Measurements from ENCODE around the gene SDK1.

SDK1 gene

DNA sequence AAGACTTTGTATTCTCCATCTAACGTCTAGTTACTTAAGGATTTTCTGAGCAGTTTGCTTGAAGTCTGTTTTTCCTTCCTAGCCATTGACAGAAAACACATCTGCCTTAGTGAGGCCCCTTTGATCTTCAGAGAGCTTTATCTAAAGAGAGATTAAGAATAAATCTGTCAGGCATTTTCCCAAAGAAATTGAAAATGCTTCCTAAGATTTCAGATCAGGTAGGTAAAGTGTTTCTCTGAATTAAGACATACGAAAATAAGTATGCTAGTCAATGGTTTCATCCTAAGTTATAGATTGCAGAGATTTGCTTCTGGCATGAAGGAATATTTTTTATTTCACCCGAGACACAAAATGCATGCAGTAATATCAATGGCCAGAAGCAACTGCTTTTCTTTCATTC lies 168.6 kb downstream of the SDK1 start:
- DNase-seq: no peak

- no peak for DNase-seq
These were observed 179.1 kb downstream of the SDK1 start for GRCh38 chr7:3480197-3480596.

DNA sequence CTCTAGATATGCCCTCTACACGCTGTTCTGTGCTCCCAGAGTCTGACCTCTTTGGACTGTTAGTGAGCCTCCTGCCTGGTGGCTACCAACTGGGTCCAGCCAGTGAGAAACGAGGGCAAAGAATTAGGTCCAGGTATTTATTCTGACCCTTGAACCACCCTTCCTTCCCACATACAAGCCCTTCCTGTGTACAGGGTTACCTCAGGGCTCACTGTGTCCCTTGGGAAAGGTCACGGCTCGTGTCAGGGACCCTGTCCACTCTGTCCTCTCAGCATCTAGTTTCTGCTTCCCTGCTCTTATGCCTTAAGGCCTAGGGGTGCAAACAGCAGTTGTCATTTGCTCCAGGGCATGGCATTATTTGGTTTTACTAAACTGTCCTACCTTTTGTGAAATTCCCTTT lies 180.4 kb downstream of the SDK1 start:
- DNase-seq: no peak

GRCh38 chr7:3482147-3482921 lies 181.3 kb downstream of the SDK1 start:
- DNase-seq: no peak

- no peak for DNase-seq
These were observed 185.8 kb downstream of the SDK1 start for GRCh38 chr7:3486841-3487240.

DNA sequence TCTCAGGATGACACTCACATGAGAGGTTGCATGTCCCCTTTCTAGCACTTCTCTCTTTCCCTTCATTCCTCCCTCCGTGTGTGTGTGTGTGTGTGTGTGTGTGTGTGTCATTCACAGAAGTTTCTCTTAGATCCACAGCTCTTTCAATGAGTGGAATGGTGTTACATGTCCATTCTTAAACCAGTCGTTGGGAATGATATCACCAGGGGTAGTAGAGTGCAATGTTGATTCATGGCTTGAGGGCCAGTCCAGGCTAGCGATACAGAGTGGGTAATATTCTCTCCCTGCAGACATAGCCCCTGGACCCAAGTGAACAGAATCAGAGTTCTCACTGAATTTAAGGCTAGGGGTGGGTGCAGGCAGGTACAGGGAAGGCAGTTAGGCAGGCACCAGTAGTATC lies 187.8 kb downstream of the SDK1 start:
- no peak for DNase-seq

- no peak for DNase-seq
These were observed 192.4 kb downstream of the SDK1 start for GRCh38 chr7:3493499-3493898.

- DNase-seq: no peak
These were observed 193.9 kb downstream of the SDK1 start for GRCh38 chr7:3494947-3495346.

GRCh38 chr7:3495530-3495929 lies 194.5 kb downstream of the SDK1 start:
- DNase-seq: no peak

DNA sequence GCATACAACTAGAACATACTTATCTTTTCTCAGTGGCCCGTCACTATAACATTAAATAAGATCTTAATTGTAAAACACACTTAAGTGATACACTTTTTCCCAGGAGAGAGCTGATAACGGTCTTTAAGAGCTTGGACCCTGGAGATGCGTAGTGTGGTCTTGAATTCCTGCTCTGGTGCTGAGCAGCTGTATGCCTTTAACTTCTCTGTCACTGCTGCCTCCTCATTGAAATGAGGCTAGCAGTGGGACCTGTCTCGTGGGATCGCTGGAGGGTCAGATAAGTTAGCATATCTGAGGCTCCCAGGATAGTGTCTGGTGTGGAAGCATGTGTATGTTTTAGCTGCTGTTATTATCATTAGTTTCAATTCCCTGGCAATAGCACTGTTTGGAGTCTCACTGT lies 194.9 kb downstream of the SDK1 start:
- DNase-seq: no peak

GRCh38 chr7:3497796-3498195 lies 196.7 kb downstream of the SDK1 start:
- no peak for DNase-seq

GRCh38 chr7:3501671-3502070 lies 200.6 kb downstream of the SDK1 start:
- DNase-seq: no peak

- no peak for DNase-seq
These were observed 203.3 kb downstream of the SDK1 start for GRCh38 chr7:3504384-3504783.

DNA sequence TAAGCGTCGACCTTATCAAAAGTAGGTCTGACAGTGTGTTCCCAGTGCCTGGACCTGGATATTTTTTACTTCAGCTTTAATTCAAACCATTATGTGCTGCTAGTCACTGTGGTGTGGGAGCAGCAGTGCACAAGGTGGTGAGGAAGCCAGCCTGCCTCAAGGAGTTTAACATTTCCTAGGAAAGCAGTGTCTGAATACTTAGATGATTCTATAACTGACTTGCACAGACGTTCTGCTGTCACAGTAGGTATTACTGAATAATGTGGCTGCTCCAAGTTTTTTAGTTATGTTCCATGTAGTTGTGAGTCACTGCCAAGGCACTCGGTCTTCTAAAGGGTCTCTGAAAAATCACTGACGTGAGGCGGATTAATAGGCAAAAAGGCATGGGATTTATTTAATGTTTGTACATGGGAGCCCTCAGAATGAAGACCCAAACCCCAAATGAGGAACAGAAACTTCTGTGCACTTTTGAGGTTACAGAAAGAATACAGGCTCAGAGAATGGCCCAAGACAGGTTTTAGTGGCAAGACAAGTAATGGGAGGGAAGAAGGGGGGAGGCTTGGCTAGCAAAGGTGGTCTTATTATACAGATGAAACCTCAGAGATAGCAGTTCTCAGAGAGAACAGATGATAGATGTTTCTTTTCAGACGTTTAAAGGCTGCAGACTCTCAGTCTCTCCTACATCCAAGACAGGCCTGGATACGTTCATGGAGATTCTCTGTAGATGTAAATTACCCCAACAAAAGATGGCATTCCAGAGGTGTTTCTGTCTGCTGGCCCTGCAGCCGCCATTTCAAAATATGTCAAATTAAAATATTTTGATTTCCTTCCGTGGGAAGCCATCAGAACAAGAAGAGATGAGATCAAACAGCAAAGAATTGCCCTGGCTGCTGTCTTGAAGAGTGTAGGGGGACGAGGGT lies 209.3 kb downstream of the SDK1 start:
- no peak for DNase-seq

GRCh38 chr7:3517344-3517743 lies 216.3 kb downstream of the SDK1 start:
- DNase-seq: no peak

- no peak for DNase-seq
These were observed 217.5 kb downstream of the SDK1 start for GRCh38 chr7:3518546-3518945.

GRCh38 chr7:3520206-3520605 lies 219.2 kb downstream of the SDK1 start:
- no peak for DNase-seq

GRCh38 chr7:3527496-3528124 lies 226.6 kb downstream of the SDK1 start:
- no peak for DNase-seq

DNA sequence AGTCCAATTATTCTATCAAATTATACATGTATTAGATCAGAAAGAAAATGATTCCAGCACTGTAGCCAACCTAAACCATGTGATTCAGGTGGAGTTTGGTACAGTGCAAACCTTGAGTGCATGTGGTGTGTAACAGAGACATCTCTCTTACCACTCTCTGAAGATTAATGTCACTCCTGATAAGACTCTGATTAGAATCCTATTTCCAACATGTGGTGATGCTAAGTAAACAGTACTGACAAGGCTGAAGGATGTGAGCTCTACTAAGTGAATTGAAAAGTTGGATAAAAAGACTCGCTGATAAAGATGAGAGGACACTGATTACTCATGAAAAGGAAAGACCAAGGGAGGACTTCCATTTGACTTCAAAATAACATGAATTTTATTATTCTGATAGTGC lies 232.0 kb downstream of the SDK1 start:
- no peak for DNase-seq

- no peak for DNase-seq
These were observed 236.3 kb downstream of the SDK1 start for GRCh38 chr7:3537210-3537875.

- DNase-seq: no peak
These were observed 237.0 kb downstream of the SDK1 start for GRCh38 chr7:3538041-3538440.

GRCh38 chr7:3540456-3541220 lies 239.6 kb downstream of the SDK1 start:
- DNase-seq: no peak

Measured in AML-193 (cell line).